Measurements from ENCODE around the gene CLECL1.

The CLECL1 gene

DNA sequence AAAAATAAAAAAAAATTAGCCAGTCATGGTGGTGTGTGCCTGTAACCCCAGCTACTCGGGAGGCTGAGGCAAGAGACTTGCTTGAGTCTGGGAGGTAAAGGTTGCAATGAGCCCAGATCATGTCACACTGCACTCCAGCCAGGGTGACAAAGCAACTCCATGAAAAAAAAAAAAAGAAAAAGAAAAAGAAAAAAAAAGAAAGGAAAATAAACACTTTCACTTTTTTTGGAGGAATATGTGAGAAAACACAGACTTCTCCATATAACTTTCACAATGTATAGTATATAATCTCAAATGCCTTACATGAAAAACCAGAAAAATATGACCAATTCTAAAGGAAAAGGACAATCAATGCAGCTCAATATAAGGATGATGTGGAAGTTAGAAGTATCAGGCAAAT is 8.9 kb downstream of the CLECL1 start:
- TF ChIP-seq, protein P1, sequence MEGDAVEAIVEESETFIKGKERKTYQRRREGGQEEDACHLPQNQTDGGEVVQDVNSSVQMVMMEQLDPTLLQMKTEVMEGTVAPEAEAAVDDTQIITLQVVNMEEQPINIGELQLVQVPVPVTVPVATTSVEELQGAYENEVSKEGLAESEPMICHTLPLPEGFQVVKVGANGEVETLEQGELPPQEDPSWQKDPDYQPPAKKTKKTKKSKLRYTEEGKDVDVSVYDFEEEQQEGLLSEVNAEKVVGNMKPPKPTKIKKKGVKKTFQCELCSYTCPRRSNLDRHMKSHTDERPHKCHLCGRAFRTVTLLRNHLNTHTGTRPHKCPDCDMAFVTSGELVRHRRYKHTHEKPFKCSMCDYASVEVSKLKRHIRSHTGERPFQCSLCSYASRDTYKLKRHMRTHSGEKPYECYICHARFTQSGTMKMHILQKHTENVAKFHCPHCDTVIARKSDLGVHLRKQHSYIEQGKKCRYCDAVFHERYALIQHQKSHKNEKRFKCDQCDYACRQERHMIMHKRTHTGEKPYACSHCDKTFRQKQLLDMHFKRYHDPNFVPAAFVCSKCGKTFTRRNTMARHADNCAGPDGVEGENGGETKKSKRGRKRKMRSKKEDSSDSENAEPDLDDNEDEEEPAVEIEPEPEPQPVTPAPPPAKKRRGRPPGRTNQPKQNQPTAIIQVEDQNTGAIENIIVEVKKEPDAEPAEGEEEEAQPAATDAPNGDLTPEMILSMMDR (IDR thresholded peaks at IDR 0.05): no peak

DNA sequence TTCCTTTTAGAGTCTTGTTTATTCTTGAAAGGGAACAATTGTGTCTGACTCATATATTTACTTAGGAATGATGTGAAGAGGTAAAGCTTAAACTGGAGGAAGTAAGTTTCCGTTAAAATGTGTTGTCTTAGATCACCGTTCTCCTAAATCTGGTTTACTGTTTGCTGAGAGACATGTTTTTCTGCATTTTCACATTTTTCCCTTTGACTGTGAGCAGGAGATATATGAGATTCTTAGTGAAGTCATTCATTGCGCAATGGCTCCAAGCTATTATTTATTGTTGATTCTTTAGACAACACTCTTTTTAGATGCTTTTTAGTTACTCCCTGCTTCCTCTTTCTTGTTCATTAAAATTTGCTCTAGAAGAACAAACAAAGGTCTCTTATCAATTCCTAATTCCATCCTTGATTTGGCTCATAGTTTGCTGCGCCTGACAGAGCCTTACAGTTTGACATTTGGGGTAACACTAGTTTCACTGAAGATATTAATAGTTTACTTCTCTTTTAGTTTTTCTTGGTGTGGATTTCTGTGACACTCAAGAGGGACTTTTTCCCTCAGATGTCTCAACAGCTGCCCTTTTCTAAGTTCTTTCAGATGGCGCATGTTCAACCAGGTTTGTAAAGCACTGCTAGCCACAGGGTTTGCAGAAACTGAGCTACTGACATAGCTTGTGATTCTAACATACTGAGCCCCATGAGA is 11.4 kb downstream of the CLECL1 start:
- TF ChIP-seq, protein P1 (IDR thresholded peaks at IDR 0.05): no peak

DNA sequence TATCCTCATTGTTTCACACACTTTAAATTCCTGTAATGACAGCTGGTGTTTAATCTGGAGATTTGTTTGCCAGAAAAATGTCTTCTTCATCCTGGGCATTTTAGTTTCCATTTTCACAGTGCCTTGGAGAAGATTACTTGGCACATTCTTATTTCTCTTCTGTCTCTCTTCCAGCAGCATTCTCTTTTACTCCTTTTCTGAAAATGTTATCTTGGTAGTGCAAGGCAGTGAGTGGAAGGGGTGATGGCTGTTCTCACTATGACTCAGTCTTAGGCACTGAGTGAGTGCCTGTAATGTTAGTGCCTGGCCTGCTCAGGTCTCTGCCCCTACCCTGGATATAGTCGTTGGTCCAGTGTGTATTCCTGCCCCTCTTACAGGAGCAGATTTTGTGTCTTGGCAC is 13.1 kb downstream of the CLECL1 start:
- TF ChIP-seq, protein P1 (IDR thresholded peaks at IDR 0.05): no peak

DNA sequence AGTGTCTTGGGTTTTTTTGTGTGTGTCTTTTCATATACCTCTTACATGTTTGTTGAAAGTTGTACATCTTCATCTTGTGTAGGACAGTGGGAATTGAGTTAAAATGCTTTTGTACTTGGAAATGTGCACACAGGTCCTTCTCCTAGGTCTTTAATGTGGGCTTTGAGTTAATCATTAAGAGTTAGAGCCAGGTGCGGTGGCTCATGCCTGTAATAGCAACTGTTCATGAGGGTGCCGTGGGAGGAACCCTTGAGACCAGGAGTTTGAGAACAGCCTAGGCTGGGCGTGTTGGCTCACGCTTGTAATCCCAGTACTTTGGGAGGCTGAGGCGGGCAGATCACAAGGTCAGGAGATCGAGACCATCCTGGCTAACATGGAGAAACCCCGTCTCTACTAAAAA is 13.9 kb downstream of the CLECL1 start:
- TF ChIP-seq, protein P1 (IDR thresholded peaks at IDR 0.05): no peak

DNA sequence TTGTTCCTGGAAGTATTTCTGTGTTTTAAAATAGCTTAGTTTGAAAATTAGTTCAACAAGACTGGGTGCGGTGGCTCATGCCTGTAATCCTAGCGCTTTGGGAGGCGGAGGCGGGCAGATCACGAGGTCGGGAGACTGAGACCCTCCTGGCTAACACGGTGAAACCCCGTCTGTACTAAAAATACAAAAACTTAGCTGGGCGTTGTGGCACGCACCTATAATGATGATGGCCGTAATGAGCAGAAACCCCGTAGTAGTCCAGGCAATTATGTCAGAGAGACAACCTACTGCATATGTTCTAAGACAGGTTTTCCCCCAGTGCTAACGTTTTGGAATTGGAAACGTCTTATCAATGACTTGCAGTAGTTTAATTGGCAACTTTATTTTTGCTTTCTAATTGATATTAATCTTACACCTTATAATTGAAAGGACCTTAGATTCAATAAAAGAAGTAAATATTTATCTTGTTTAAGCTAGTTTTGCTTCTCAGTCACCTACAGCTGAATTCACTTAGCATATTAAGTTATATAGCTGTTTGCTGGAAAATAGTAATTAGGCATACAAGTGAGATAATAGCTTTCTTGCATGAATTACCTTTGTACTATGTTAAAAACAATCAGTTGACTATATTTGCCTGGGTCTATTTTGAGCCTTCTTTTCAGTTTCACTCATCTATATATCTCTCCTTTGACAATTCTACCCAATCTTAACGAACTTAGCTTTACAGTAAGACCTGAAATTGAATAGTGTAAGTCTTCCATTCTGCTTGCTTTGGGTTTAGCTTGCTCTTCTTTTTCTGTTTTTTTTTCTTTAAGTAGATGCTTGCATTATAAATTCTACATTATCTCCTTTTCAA is 15.6 kb downstream of the CLECL1 start:
- TF ChIP-seq, protein P1 (IDR thresholded peaks at IDR 0.05): no peak

DNA sequence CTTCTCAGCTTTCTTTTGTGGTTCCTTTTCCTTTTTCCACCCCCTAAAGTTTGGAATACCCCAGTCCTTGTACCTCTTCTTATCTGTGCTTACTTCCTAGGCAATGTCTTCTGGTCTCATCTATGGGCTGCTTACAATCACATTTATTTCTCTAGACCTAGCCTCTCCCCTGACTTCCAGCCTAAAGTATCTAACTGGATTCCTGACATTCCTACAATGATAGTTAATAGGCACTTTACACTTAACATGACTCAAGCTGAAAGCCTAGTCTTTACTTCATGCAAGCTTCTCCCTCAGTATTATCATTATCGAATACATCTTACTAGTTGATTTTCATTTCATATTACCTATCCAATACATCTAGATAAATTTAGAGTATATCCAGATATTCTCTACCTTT is 21.2 kb downstream of the CLECL1 start:
- TF ChIP-seq, protein P1 (IDR thresholded peaks at IDR 0.05): no peak

DNA sequence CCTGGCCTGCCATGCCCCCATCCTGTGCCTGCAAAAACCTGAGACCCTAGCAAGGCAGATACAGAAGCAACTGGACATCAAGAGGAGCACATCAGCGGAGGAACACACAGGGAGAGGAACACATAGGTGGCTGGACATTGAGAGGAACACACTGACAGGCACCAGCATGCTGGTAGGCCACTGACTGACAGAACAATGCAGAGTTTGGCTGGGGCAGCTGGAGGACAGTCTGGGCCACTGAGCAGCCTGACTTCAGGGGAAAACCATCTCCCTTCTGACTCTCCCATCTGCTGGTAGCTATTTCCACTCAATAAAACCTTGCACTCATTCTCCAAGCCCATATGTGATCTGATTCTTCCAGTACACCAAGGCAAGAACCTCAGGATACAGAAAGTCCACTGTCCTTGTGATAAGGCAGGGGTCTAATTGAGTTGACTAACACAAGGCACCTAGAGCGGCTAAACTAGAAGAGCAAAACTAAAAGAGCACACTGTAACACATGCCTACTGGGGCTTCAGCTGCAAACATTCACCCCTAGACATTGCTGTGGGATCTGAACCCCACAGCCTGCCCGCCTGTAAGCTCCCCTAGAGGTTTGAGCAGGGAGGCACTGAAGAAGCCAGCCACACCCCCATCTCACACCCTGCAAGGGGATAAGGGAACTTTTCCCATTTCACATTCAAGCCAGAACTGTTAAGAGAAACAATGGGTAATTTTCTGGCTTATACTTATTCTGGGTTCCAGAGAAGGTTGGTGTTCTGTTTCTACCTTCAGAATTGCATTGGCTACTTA is 22.1 kb downstream of the CLECL1 start:
- TF ChIP-seq, protein P1 (IDR thresholded peaks at IDR 0.05): no peak

Measured in LNCAP (cell line).